ENCODE measurements around the gene TIRAP.

DNA sequence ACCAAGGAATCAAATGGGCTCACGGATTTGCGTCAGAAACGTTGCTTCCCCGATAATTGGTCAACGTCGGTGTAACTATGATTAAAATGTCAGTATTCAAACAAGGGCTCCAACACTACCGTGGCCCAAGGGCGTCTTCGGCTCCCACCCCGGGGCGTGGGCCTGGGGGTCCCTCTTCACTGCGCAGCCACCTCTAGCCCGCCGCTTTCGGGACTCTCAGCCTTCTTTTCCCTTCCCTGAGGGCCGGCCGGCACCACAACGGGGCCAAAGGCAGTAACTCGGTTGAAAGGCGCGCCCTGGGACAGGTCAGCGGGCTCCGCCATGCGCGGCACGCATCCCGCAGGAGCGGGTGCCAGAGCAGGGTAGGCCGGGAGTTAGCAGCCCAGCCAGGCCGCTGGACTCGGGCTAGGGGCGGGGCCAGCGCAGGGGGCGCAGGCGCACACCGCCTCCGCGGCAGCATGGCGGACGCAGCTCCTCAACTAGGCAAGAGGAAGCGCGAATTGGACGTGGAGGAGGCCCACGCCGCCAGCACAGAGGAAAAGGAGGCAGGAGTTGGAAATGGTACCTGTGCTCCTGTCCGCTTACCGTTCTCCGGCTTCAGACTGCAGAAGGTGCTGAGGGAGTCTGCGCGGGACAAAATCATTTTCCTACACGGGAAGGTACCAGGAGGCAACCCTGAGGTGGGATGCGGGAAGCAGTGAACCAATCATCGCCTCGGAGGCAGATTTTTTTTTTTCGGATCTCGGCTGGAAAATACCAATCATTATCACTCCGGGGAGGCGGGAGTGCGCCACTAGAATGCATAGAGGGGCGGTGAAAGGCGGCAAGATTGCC, 20.9 kb downstream of the TIRAP start, which contains the start of gene DCPS:
- TF ChIP-seq, protein P1, sequence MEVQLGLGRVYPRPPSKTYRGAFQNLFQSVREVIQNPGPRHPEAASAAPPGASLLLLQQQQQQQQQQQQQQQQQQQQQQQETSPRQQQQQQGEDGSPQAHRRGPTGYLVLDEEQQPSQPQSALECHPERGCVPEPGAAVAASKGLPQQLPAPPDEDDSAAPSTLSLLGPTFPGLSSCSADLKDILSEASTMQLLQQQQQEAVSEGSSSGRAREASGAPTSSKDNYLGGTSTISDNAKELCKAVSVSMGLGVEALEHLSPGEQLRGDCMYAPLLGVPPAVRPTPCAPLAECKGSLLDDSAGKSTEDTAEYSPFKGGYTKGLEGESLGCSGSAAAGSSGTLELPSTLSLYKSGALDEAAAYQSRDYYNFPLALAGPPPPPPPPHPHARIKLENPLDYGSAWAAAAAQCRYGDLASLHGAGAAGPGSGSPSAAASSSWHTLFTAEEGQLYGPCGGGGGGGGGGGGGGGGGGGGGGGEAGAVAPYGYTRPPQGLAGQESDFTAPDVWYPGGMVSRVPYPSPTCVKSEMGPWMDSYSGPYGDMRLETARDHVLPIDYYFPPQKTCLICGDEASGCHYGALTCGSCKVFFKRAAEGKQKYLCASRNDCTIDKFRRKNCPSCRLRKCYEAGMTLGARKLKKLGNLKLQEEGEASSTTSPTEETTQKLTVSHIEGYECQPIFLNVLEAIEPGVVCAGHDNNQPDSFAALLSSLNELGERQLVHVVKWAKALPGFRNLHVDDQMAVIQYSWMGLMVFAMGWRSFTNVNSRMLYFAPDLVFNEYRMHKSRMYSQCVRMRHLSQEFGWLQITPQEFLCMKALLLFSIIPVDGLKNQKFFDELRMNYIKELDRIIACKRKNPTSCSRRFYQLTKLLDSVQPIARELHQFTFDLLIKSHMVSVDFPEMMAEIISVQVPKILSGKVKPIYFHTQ (CRISPR knock-in tag; IDR thresholded peaks at IDR 0.05), result no peak
- TF ChIP-seq, protein P2, sequence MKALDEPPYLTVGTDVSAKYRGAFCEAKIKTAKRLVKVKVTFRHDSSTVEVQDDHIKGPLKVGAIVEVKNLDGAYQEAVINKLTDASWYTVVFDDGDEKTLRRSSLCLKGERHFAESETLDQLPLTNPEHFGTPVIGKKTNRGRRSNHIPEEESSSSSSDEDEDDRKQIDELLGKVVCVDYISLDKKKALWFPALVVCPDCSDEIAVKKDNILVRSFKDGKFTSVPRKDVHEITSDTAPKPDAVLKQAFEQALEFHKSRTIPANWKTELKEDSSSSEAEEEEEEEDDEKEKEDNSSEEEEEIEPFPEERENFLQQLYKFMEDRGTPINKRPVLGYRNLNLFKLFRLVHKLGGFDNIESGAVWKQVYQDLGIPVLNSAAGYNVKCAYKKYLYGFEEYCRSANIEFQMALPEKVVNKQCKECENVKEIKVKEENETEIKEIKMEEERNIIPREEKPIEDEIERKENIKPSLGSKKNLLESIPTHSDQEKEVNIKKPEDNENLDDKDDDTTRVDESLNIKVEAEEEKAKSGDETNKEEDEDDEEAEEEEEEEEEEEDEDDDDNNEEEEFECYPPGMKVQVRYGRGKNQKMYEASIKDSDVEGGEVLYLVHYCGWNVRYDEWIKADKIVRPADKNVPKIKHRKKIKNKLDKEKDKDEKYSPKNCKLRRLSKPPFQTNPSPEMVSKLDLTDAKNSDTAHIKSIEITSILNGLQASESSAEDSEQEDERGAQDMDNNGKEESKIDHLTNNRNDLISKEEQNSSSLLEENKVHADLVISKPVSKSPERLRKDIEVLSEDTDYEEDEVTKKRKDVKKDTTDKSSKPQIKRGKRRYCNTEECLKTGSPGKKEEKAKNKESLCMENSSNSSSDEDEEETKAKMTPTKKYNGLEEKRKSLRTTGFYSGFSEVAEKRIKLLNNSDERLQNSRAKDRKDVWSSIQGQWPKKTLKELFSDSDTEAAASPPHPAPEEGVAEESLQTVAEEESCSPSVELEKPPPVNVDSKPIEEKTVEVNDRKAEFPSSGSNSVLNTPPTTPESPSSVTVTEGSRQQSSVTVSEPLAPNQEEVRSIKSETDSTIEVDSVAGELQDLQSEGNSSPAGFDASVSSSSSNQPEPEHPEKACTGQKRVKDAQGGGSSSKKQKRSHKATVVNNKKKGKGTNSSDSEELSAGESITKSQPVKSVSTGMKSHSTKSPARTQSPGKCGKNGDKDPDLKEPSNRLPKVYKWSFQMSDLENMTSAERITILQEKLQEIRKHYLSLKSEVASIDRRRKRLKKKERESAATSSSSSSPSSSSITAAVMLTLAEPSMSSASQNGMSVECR (CRISPR knock-in tag; IDR thresholded peaks at IDR 0.05; ENCODE audit: borderline replicate concordance), result peak; percentile 94
- TF ChIP-seq, protein P3, sequence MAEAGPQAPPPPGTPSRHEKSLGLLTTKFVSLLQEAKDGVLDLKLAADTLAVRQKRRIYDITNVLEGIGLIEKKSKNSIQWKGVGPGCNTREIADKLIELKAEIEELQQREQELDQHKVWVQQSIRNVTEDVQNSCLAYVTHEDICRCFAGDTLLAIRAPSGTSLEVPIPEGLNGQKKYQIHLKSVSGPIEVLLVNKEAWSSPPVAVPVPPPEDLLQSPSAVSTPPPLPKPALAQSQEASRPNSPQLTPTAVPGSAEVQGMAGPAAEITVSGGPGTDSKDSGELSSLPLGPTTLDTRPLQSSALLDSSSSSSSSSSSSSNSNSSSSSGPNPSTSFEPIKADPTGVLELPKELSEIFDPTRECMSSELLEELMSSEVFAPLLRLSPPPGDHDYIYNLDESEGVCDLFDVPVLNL (CRISPR knock-in tag; IDR thresholded peaks at IDR 0.05; ENCODE audit: borderline replicate concordance, low read depth), result no peak
- TF ChIP-seq, protein P4, sequence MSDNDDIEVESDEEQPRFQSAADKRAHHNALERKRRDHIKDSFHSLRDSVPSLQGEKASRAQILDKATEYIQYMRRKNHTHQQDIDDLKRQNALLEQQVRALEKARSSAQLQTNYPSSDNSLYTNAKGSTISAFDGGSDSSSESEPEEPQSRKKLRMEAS (CRISPR knock-in tag; IDR thresholded peaks at IDR 0.05), result peak; percentile 95
- peak; percentile 88; the same call in 1 of the 2 replicates for TF ChIP-seq ESRRA (CRISPR knock-in tag; IDR thresholded peaks at IDR 0.05; ENCODE audit: borderline replicate concordance)
- no peak for TF ChIP-seq TEAD4 (CRISPR knock-in tag; IDR thresholded peaks at IDR 0.05)
- TF ChIP-seq, protein P5, sequence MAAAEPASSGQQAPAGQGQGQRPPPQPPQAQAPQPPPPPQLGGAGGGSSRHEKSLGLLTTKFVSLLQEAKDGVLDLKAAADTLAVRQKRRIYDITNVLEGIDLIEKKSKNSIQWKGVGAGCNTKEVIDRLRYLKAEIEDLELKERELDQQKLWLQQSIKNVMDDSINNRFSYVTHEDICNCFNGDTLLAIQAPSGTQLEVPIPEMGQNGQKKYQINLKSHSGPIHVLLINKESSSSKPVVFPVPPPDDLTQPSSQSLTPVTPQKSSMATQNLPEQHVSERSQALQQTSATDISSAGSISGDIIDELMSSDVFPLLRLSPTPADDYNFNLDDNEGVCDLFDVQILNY (CRISPR knock-in tag; IDR thresholded peaks at IDR 0.05), result peak; percentile 87; the same call in 1 of the 2 replicates
- TF ChIP-seq, protein P6, sequence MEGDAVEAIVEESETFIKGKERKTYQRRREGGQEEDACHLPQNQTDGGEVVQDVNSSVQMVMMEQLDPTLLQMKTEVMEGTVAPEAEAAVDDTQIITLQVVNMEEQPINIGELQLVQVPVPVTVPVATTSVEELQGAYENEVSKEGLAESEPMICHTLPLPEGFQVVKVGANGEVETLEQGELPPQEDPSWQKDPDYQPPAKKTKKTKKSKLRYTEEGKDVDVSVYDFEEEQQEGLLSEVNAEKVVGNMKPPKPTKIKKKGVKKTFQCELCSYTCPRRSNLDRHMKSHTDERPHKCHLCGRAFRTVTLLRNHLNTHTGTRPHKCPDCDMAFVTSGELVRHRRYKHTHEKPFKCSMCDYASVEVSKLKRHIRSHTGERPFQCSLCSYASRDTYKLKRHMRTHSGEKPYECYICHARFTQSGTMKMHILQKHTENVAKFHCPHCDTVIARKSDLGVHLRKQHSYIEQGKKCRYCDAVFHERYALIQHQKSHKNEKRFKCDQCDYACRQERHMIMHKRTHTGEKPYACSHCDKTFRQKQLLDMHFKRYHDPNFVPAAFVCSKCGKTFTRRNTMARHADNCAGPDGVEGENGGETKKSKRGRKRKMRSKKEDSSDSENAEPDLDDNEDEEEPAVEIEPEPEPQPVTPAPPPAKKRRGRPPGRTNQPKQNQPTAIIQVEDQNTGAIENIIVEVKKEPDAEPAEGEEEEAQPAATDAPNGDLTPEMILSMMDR (IDR thresholded peaks at IDR 0.05), result no peak
- TF ChIP-seq FOXJ3 (CRISPR knock-in tag; IDR thresholded peaks at IDR 0.05; ENCODE audit: borderline replicate concordance), result no peak
- TF ChIP-seq, protein P7, sequence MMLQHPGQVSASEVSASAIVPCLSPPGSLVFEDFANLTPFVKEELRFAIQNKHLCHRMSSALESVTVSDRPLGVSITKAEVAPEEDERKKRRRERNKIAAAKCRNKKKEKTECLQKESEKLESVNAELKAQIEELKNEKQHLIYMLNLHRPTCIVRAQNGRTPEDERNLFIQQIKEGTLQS (CRISPR knock-in tag; conservative IDR thresholded peaks at IDR 0.05), result no peak
- TF ChIP-seq NFATC4 (CRISPR knock-in tag; IDR thresholded peaks at IDR 0.05), result no peak
- TF ChIP-seq ZNF138 (CRISPR knock-in tag; conservative IDR thresholded peaks at IDR 0.05), result peak; percentile 93
- no peak for TF ChIP-seq NR2C2 (CRISPR knock-in tag; IDR thresholded peaks at IDR 0.05)
- peak; percentile 50; the same call in 1 of the 2 replicates for TF ChIP-seq ZNF232 (CRISPR knock-in tag; IDR thresholded peaks at IDR 0.05)

Measured in WTC11 (cell line).